Stimulated activated naive CD4-positive, alpha-beta T cell treated with Interleukin-2 at 50 U/mL for 16 hours (primary cell): Measurements from ENCODE around the gene PRKCZ.
"Not testable (repeated sequence)": the region's sequence is repeated elsewhere in the genome, so short reads cannot be mapped to it uniquely, and the experiment has no call there.

Experiments
- DNase-seq: peaks from one replicate; lab custom pipeline; 2025; lab: John Stamatoyannopoulos, UW

The PRKCZ gene

DNA sequence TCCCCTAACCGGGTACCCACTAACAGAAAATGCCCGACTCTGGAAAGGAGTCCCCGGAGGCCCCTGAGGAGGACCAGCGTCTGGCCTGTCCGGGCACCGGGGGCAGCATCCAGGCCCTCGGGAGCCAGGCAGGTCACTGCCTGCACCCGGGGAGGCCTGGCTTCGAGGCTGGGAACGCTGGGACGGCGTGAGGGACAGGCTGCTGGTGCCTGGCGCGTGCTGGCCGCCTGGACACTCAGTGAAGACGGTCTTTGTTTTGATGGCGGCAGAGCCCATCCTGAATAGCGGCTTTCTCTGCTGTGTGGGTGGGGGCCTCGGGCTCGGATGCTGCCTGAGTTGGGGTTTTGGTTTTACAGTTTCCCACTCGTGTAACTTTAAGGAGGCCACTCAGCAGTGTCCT lies 37.6 kb downstream of the PRKCZ start:
- no peak for DNase-seq

DNA sequence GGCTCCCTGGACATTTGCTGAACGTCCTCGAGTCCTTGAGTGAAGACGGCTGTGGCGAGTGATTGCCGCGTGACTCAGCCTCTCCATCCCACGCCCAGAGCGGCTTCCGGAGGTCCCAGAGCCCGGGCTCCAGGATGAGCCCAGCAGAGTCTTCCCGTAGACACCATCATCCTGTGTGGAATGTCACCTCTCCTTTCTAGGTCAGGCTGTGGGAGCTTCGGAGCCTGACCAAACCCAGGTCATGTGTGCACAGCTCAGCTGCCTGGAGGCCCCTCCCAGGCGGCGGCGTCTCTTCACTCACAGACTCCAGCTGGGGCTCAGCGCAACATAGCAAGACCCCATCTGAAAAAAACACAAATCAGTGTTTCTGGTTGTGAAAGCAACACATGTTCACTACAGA lies 38.2 kb downstream of the PRKCZ start:
- DNase-seq = no peak

DNA sequence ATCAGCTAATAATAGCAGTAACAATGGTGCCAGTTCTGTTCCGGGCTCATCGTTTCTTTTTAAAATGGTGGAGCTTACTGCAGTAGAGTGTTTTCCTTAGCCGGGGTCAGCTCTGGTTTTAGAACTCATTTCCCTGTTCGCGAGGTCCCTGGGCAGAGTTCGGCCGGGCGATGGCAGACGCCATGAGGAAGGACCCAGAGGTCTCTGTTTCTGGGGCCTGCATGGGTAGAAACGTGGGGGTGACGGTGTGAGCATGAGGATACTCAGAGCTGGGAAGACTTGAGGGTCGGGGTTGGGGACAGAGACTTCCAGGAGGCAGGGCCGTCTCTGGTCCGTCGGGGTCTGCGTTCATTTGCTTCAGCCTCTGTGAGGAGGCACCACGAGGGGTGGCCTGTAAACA lies 38.8 kb downstream of the PRKCZ start:
- no peak for DNase-seq

DNA sequence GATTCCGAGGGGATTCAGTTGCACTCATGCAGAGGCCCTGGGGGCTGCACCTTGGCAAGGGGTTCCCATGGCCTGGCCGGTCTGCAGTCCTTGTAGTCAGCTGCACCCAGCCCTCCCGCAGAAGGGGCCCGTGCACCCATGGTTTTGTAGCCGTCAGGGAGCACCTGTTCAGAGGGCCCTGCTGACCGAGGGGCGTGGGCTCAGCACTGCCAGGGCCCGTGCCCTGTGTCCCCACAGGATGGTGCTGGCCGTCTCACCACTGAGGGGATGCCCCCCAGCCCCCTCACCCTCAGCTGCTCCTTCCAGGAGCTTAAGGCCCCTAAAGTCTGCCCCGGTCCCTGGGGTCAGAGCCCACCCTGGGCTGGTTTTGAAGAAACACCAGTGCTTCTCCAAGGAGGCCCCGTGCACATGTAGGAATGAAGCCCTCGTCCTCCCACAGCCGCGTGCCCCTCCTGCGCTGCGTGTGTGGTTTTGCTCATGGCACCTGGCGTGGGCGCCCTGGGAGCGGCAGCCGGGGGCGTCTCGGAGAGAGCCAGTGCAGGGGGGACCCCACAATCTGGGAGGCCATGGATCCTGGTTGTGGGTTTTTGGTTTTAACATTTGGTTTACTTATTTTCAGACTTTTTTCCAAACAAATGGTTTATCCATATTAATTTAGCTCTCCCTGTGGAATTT lies 40.1 kb downstream of the PRKCZ start:
- no peak for DNase-seq

DNA sequence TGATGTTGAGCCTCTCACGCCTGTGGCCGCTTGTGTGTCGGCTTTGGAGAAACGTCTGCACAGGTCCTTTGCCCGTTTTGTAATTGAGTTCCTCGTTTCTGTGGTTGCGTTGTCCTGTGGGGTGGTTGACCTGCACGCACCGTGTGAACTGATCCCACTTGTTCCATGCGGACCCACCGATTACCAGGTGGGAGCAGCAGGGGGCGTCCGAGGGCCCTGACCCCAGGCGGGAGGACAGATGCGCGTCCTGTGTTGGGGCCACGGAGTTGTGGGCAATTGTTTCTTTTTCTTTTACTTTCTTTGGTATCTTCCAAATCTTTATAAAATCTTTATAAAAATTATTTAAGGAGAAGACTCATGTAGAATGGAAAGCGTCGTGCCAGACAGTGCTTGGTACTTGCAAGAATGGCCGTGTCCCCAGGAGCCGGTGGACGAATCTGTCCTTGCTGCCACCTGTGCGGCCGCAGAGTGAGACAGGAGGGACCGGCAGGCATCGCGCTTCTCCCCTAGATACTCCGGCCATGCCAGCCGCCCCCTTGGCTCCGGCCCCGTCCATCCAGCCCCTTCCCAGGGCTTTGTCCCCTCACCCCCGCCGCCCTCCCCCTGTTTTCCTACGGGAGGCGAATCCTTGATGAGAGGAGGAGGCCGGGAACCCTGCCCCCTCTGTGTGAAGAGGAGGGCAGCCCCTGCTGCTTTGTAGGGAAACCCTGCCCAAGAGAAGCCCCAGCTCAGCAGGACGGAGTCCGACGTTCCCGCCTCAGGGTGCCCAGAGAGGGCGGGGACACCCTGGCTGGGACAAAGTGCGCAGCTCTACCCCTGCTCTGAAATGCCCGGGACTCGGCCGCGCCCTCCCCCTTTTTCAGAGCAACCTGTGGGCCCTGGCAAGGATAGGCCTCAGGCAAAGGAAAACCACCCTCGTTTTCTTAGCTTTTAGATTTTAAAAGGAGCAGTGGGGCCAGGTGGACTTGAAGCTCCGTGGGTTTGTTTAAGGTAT lies 41.7 kb downstream of the PRKCZ start:
- peak; percentile 8 for DNase-seq

DNA sequence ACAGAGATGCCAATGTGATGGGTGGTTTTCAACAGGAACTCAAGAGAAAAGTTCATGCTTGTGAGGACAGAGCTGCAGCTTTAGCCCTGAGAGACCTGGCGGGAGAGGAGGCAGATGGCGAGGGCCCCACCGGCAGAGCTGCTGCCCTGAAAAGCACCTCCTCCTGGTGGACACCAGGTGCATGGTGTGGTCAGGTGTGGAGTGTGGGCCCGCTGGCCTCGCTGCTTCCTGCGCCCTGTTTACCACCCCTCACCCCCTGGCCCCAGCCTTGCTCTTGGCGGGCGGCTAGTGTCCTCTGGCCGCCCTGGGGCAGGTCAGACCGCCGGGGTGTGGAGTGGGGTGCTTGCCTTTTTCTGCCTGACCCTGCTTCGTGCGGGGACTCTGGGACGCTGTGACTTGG lies 42.8 kb downstream of the PRKCZ start:
- no peak for DNase-seq

DNA sequence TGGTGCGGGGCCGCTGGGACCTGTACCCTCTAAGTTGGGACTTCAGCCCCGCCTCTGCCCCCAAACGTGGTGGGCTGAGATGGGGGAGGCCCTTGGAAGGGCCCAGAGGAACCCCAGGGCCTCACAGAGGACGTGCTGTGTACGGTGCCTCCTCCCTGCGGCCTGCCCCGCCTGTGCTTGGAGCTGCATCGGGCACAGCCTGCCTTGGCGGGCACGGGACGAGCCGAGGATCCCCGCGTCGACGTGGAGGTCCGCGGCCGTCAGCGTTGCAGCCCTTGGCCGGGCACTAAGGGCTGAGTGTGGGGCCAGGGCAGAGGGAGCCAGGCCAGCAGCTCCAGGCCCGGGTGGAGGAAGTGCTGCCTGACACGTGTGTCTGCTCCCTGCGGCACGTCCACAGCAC lies 43.4 kb downstream of the PRKCZ start:
- DNase-seq = no peak

DNA sequence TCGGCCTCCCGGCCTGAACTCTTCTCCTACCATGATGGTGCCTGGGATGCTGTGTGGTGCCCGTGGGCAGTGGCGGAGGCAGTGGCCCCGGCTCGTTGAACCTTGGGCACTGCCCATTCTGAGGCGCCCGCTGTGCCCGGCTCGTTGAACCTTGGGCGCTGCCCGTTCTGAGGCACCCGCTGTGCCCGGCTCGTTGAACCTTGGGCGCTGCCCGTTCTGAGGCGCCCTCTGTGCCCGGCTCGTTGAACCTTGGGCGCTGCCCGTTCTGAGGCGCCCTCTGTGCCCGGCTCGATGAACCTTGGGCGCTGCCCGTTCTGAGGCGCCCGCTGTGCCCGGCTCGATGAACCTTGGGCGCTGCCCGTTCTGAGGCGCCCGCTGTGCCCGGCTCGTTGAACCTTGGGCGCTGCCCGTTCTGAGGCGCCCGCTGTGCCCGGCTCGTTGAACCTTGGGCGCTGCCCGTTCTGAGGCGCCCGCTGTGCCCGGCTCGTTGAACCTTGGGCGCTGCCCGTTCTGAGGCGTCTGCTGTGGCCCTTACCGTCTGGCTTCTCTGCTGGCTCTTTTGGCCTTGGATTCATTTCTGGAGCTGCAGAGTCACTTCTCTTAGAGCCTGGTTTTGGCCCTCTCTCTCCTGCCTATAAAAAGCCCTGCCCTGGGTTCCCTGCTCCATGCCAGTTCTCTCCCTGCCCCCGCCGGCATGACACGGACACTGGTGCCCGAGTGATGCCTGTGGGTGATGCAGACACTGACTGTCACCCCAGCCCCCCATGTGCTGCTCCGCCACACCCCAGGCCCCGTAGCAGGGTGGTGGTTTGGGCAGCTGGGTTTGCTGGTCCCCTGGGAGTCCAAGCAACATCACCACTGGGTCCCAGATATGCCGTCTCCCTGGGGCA lies 44.3 kb downstream of the PRKCZ start:
- DNase-seq = not testable (repeated sequence)

DNA sequence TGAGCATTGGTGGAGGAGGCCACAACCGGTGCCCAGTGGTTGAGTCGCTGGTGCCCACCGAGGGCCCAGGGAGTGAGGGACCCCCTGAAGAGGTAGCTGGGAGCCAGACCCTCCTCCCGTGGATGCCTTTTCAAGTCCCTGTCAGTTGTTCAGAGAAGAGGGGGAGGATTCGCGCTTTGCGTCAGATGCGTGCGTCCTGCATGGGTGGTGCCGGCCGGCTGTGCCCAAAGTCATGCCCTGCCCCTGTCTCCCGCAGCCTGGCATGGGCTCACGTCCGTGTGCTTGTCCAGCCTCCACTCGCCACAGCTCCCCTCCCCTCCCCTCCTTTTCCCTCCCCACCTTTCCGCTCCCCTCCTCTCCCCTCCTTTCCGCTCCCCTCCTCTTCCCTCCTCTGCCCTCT lies 45.2 kb downstream of the PRKCZ start:
- no peak for DNase-seq

DNA sequence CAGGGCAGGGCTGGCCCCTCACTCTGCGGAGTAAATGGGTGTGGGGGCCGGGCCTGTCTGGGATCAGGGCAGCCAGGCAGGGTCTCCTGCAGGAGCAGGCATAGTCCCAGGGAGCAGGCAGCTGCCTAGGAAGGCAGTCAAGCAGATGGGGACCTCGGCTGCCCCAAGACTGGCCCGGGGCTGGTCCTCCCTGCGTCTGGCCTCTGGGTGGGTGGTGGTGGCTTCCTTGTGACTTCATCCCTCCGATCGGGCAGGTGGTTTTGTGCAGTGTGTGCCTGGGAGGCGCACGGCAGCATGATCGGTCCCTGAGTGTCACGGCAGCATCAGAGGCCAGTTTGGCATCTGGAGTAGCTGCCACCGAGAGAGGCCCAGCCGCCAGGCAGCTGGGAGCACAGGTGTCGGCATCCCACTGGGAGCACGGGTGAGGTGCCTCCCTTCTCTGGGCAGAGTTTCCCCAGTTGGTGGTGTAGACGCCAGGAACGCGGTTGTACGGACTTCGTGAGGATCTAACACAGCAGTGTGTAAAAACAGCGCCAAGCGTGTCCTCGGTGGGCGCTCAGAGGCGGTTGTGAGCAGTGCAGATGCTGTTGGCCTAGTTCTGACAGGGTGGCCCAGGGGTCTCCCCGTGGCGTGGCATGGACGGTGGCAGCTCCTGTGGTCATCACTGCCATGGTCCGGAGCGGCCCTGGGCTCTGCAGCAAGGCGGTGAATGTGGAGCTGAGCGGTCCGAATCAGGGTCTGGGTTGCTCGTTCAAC lies 45.9 kb downstream of the PRKCZ start:
- no peak for DNase-seq

DNA sequence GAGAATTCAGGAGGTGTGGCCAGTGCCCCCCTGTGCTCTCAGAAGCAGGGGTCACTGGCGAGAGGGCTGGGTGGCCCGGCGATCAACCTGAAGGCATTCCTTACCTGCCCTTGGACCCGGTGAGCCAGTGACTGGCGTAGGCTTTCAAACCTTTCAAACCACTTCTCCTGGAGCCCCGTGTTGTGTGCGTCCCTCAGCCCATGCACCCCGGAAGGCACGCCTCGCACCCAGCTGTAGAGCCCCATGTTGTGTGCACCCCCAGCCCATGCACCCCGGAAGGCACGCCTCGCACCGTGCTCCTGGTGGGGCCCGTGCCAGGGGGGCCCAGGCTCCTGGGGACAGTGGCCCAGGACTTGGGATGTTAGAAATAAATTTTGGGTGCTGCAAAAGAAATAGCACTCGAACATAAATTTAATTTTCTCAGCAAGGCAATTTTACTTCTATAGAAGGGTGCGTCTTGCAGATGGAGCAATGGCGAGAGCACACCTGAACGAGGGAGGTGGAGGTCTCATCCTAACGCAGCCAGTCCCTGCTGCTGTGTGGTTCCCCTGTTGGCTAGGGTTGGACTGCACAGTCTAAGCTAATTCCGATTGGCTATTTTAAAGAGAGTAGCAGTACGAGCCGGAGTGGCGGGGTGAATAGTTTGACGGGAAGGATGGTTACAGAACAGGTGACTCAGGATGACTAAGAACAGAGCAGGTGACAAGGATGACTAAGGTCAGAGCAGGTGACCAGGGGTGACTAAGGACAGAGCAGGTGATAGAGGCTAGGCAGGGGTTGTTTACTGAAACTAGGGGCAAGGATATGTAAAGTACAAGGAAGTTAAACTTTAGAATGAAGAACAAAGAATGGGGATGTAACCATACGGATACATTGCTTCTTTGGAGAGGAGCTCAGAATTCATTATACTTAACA lies 47.4 kb downstream of the PRKCZ start:
- no peak for DNase-seq

DNA sequence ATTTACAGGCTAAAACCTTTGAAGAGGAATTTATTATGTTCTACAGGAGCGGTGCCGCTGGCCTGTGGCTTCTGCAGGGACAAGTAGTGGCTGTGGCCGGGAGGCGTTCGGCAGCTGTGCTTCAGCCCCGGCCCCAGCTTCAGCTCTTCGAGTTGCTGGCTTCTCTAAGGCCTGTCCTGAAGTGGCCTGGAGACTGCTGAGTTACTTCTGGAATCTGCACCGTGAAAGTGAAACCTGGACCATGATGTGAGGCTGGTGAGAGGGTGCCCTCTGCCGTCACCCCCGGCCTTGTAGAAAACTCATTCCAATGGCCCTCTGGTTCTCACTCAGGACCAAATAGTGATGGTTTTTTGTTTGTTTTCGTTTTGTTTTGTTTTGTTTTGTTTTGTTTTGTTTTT lies 48.1 kb downstream of the PRKCZ start:
- no peak for DNase-seq

DNA sequence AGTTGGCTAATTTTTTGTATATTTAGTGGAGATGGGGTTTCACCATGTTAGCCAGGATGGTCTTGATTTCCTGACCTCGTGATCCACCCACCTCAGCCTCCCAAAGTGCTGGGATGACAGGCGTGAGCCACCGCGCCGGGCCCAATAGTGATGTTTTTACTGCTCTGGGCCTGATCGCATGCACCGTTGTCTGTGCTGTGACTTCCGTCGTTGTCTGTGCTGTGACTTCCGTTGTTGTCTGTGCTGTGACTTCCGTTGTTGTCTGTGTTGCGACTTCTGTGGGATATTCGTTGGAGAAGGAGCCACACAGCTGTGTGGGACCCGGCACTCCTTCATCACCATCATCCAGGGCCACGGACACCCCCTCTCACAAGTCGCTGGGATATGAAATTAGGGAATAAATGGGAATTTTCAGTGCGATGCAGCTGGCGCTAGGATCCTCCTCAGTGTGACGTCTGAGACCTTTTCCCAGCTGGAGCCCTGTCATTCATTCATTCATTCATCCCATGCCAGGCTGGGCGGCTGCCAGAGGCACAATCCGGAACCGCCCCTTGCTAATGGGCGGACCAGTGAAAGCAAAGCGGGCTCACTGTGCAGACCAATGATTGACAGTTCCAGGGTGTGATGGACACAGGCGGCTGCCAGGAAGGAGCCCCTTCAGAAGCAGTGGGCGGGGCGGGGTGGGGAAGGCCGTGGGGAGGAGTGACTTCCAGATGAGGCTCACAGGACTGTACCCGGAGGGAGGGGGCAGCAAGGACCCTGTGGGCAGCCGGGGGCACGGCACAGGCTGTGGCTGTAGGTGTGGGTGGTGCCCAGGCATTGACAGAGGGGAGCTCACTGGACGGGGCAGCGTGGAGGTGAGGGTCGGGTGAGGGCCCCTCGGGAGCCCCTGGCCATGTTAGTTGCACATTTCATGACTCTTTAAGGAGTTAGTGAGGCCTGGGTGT lies 48.9 kb downstream of the PRKCZ start:
- DNase-seq = no peak

DNA sequence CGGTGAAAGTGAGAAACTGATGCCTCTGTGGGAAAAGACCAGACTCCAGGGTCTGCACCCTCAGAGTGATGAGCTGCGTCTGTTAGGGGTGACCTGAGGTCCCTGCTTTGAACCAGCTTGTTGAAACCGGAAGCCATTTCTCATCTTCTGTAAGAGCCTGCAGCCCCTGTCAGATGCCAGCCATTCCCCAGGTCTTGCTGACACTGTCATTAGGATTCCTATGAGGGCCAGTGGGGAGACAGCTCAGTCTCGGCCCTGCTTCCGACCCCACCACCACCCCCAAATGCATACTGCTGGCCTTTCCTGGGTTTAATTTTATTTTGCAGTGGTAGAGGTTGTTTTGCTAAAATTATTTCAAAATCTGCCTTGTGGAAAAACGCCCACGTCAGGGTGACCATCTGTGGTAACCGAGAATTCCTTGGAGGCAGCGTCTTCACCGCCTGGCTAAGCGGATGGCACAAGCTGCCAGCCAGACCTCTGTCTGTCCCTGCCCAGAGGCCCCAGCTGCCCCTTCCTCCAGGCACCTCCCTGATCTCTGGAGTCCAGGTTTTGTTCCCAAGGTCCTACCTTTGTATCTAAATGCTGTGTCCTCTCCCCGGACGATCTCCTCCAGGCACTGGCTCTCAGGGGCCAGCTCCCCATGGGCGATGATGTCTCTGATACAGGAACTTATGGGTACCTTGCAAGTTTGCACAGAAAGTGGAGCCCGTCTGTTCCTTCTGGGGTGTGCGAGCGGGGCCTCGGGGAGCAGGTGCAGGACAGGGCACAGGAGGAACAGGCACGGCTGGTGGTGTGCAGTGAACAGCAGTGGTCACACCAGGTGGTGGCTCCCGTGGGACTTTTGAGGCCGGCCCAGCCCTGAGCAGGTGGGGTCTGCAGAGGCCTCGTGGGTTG lies 49.9 kb downstream of the PRKCZ start:
- DNase-seq = no peak

DNA sequence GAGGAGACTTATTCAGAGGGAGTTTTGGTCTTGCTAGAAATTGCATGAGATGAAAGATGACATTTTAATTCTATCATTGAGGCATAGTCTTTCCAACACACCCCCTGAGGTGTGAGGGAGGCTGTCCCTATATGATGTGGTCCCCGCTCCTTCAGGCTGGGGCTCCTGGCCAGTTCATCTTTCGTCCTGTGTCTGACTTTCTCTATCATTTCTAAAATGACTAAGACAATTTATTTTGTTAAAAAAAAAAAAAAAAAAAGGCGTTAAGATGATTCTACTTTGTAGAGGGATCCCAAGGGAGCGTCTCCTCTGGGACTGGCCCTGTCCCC lies 50.5 kb downstream of the PRKCZ start:
- no peak for DNase-seq

DNA sequence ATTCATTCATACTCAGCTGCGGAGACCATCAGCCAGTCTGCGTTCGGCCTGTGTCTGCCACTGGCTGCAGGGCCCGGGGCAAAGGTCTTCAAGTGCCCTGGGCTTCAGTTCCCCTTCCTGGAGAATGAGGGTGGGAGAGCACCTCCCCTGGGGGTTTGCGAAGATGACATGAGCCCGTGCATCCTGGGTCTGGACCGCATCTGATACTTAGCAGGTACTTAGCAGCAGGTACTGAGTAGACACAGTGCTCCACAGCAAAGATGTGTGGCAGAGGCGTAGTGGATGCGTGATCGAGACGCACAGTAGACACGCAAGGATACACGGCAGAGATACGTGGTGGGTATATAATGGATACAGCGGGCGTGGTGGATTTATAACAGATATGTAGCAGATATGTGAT lies 51.3 kb downstream of the PRKCZ start:
- no peak for DNase-seq

DNA sequence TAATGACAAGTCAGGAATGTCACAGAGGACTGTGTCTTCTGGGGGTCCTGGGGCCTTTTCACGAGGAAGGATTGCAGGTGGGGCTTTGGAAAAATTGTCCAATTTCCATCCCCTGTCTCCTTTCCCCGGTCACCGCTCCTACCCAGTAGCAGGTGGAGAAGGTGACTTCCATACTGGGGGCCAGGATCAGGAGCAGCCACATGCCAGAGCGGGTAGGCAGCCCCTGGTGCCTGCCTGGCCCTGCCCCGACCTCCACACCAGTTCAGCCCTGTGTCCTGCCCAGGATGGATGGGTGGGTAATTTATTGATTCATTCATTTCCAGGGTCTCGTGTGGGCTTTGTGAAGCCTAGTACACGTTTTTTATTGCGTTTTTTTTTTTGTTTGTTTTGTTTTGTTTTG lies 51.7 kb downstream of the PRKCZ start:
- DNase-seq = no peak

DNA sequence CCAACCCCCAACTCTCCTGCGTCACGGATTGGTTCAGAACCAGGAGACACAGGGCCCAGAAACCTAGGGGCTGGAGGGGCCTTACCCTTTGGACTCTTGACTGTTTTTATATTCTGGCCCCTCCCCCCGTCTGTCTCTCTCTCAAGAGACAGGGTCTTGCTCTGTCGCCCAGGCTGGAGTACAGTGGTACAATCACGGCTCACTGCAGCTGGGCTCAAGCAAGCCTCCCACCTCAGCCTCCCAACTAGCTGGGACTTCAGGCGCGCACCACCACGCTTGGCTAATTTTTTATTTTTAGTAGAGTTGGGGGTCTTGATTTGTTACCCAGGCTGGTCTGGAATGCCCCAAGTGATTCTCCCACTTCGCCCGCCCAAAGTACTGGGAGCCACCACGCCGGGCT lies 52.5 kb downstream of the PRKCZ start:
- DNase-seq = no peak
